ENCODE data around the gene TRPM5.

TRPM5 gene

GRCh38 chr11:2451916-2452315 lies 7.6 kb upstream of the TRPM5 start:
- H3K4me3 ChIP-seq (ENCODE audit: control insufficient read depth, low read depth, low read length), result no peak overlapping the region
- no peak for TF ChIP-seq CTCF (IDR thresholded peaks at IDR 0.05; ENCODE audit: control insufficient read depth, insufficient read depth, low read depth, low read length, missing control alignments)

GRCh38 chr11:2451336-2451735 lies 7.0 kb upstream of the TRPM5 start:
- no peak for TF ChIP-seq CTCF (IDR thresholded peaks at IDR 0.05; ENCODE audit: control insufficient read depth, insufficient read depth, low read depth, low read length, missing control alignments)
- DNase-seq (ENCODE audit: low read depth), result no peak

More at GRCh38 chr11:2451916-2452315, 7.6 kb upstream of the TRPM5 start:
- no peak for DNase-seq (ENCODE audit: low read depth)

GRCh38 chr11:2450321-2451041 lies 6.2 kb upstream of the TRPM5 start:
- no peak for DNase-seq (ENCODE audit: low read depth)
- no peak overlapping the region for H3K4me3 ChIP-seq (ENCODE audit: control insufficient read depth, low read depth, low read length)
- TF ChIP-seq CTCF (IDR thresholded peaks at IDR 0.05; ENCODE audit: control insufficient read depth, insufficient read depth, low read depth, low read length, missing control alignments), result no peak

More at GRCh38 chr11:2451336-2451735, 7.0 kb upstream of the TRPM5 start:
- no peak overlapping the region for H3K4me3 ChIP-seq (ENCODE audit: control insufficient read depth, low read depth, low read length)

GRCh38 chr11:2449548-2450320 lies 5.4 kb upstream of the TRPM5 start:
- no peak for TF ChIP-seq CTCF (IDR thresholded peaks at IDR 0.05; ENCODE audit: control insufficient read depth, insufficient read depth, low read depth, low read length, missing control alignments)
- no peak overlapping the region for H3K4me3 ChIP-seq (ENCODE audit: control insufficient read depth, low read depth, low read length)
- no peak for DNase-seq (ENCODE audit: low read depth)

- no peak for DNase-seq (ENCODE audit: low read depth)
- no peak overlapping the region for H3K4me3 ChIP-seq (ENCODE audit: control insufficient read depth, low read depth, low read length)
- TF ChIP-seq CTCF (IDR thresholded peaks at IDR 0.05; ENCODE audit: control insufficient read depth, insufficient read depth, low read depth, low read length, missing control alignments), result no peak
These were observed 4.6 kb upstream of the TRPM5 start for GRCh38 chr11:2448661-2449547.

- DNase-seq (ENCODE audit: low read depth), result no peak
- H3K4me3 ChIP-seq (ENCODE audit: control insufficient read depth, low read depth, low read length), result no peak overlapping the region
- no peak for TF ChIP-seq CTCF (IDR thresholded peaks at IDR 0.05; ENCODE audit: control insufficient read depth, insufficient read depth, low read depth, low read length, missing control alignments)
These were observed 3.8 kb upstream of the TRPM5 start for GRCh38 chr11:2447951-2448650.
